ENCODE measurements around the gene SSTR1.

SSTR1 gene

GRCh38 chr14:38203929-38204718 lies 3.6 kb upstream of the SSTR1 start:
- DNase-seq: no peak

DNA sequence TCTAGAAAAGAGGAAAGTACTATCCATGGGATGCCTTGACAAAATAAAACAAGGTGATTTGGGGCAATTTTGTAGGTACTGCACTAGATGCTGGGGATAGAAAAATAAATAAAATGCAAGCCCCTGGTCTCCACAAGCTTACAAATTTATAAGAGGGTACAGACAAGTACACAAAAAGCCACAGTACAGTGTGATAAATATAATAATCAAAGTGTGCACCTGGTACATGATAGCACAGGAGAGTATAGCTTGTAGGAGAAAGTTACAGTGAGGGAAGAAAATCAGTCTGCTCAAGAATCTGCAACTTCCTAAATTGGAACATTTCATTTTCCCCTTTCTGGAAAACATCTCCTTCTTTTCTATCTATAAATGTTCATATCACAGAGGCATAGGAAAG lies 3.0 kb upstream of the SSTR1 start:
- DNase-seq: no peak

DNA sequence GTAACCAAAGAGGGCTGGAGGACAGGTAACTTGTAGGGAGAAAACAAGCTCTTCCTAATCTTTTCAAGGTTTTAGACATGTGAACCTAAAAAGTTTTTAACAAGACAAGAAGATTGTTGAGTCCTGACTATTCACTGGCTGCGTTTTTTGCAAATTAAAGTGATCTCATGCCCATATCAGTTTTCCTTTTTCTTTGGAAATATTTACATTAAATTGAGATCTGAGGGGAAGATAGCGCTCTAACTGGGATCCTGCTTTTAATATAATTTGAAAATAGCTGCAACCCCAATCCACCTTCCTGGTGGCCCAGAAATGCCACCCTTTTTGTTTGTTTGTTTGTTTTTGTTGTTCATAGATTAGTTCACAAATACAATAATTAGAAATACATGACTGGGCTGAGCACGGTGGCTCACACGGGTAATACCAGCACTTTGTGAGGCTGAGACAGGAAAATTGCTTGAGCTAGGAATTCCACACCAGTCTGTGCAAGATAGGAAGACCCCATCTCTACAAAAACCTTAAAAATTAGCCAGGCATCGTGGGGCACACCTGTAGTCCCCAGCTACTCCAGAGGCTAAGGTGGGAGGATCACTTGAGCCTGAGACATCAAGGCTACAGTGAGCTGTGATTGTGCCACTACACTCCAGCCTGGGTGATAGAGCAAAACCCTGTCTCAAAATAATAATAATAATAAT lies 2.4 kb upstream of the SSTR1 start:
- DNase-seq: no peak

- DNase-seq: no peak
Measured at GRCh38 chr14:38205949-38206665, 1.6 kb upstream of the SSTR1 start.

DNA sequence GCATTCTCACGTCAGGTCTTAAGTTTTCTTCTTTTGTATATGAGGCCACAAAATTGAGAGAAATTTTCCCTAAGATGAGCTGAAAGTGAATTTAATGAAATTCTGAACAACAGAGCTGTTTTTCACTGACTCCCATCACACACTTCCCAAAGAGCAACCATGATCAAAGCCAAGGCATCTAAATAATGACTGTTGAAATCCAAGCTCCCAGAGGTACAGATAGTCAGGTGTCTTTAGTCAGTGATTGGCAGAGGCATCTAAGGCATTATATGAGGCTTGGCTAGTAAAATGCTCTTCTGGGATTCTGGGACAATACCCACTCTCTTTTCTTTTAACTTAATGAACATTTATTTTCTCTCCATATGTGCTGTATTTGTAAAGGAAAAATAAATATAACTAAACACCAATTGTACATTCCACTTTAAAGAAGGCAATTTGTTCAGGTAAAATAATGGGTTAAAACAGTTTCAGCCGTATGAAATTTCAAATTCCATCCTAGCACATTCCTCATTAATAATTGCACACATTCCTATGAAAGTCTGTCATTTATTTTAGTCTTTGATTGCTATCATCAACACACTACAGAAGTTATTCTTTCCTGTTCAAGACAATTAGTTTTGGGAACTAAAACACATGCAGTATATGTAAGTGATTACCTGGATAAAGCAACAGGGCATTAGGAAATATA lies 871 bp upstream of the SSTR1 start:
- DNase-seq: no peak

- no peak for DNase-seq
Measured at GRCh38 chr14:38207377-38207735, 348 bp upstream of the SSTR1 start.

- DNase-seq: no peak
Measured at GRCh38 chr14:38208618-38209562, 1.2 kb downstream of the SSTR1 start.

DNA sequence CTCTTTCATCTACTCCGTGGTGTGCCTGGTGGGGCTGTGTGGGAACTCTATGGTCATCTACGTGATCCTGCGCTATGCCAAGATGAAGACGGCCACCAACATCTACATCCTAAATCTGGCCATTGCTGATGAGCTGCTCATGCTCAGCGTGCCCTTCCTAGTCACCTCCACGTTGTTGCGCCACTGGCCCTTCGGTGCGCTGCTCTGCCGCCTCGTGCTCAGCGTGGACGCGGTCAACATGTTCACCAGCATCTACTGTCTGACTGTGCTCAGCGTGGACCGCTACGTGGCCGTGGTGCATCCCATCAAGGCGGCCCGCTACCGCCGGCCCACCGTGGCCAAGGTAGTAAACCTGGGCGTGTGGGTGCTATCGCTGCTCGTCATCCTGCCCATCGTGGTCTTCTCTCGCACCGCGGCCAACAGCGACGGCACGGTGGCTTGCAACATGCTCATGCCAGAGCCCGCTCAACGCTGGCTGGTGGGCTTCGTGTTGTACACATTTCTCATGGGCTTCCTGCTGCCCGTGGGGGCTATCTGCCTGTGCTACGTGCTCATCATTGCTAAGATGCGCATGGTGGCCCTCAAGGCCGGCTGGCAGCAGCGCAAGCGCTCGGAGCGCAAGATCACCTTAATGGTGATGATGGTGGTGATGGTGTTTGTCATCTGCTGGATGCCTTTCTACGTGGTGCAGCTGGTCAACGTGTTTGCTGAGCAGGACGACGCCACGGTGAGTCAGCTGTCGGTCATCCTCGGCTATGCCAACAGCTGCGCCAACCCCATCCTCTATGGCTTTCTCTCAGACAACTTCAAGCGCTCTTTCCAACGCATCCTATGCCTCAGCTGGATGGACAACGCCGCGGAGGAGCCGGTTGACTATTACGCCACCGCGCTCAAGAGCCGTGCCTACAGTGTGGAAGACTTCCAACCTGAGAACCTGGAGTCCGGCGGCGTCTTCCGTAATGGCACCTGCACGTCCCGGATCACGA lies 2.2 kb downstream of the SSTR1 start:
- DNase-seq: no peak

DNA sequence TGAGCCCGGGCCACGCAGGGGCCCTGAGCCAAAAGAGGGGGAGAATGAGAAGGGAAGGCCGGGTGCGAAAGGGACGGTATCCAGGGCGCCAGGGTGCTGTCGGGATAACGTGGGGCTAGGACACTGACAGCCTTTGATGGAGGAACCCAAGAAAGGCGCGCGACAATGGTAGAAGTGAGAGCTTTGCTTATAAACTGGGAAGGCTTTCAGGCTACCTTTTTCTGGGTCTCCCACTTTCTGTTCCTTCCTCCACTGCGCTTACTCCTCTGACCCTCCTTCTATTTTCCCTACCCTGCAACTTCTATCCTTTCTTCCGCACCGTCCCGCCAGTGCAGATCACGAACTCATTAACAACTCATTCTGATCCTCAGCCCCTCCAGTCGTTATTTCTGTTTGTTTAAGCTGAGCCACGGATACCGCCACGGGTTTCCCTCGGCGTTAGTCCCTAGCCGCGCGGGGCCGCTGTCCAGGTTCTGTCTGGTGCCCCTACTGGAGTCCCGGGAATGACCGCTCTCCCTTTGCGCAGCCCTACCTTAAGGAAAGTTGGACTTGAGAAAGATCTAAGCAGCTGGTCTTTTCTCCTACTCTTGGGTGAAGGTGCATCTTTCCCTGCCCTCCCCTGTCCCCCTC lies 3.0 kb downstream of the SSTR1 start:
- no peak for DNase-seq

- DNase-seq: no peak
Measured at GRCh38 chr14:38211255-38211735, 3.6 kb downstream of the SSTR1 start.

DNA sequence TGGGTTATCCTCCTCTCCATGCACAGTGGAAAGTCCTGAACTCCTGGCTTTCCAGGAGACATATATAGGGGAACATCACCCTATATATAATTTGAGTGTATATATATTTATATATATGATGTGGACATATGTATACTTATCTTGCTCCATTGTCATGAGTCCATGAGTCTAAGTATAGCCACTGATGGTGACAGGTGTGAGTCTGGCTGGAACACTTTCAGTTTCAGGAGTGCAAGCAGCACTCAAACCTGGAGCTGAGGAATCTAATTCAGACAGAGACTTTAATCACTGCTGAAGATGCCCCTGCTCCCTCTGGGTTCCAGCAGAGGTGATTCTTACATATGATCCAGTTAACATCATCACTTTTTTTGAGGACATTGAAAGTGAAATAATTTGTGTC lies 4.4 kb downstream of the SSTR1 start:
- DNase-seq: no peak

DNA sequence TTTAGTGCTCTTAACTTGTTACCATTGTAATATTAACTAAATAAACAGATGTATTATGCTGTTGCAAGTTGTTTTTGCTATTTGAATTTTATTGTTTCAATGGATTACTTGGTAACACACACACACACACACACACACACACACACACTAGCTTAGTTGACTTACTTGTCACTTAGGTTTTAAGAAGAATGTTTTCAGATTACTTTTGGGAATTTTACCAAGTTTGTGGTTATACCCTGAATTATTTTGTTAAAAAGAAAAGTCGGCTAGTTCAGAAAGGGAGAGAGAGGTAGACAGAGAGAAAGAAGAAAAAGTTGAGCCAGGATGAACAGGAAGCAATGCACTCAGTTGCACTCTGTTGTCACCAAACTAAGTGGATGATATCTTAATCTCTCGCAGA lies 5.3 kb downstream of the SSTR1 start:
- no peak for DNase-seq

- no peak for DNase-seq
Measured at GRCh38 chr14:38217553-38217952, 9.8 kb downstream of the SSTR1 start.

DNA sequence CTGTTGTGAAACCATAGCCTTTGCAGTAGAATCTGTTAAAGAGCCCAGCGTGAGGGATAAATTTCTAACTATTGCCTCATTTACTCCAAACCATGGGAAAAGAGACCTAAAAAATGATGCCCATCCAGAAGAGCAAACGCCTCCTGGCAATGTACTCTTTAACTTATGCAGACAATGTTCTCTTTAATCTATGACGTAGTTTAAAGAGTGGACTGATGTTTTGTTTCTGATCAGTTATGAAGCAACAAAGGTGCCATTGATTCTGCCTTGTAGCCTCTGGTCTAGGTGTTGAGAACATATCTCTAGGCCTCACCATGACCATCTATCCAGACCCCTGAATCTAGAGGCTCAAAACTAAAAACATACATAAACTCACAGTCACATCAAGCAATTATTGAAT lies 13.4 kb downstream of the SSTR1 start:
- no peak for DNase-seq

DNA sequence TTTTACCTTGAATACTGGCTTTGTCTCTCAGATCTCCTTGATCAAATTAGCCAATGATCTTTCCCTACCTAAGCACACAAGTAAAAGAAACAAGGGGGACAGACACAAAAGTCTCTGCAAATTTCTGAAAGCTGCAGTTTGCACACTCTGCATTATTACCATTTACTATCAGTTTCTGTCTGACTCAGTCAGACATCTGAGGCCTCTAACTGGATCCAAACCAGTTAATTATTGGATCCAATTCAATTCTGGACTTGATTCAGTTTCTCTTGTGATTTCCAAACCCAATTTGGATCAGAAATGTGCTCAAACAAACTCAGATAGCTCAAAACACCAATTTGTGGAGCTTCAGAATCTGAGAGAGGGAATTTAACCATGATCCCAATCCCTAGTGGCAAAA lies 16.6 kb downstream of the SSTR1 start:
- no peak for DNase-seq

DNA sequence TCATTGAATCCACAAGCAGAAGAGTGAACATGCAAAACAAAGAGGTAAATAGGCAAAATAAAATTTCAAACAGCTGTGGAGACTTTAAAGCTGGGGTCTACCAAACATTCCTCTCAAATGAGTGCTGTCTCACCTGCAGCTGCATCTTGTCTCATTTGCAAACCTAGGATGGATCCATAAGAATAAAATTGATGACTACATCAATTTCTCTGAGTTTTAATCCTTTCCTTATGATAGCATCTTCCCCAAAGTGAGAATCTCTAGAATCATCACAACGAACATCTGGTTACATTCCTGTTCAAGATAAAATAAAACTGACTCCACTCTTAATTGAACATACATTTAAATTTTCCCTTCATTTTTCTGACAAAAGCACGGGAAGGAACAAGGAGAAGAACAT lies 18.2 kb downstream of the SSTR1 start:
- no peak for DNase-seq

DNA sequence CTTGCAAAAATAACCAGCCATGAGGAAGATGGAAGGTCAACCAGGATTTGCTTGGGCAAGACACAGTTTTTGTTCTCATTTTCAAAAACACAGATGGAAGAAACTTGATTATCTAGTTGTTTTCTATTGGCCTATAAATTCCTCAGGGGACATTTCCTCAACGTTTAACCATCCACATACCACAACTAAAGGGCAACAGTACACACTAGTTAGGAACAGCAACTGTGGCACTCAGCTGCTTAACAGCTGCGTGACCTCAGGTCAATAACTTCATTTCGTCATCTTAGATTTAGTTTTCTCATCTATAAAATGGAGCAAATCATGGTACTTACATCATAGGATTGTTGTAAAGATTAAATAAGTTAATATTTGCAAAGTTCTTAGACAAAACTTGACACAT lies 18.7 kb downstream of the SSTR1 start:
- no peak for DNase-seq

DNA sequence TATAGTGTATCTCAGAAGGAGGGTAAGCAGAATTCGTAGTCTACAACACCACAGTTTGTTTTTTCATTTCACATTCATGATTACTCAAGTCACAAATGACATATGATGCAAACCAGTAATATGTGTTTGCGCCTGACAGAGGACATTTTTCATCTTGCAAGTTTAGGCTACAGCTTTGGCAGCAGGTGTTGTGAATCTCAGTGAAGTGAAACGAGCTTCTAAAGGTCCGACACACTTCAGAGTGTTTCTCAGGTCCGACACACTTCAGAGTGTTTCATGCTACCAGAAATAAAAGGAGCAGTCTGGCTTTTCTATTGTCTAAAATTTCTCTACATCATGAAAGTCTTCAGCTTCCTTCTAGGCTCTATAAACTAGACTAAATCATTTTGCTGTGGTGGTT lies 25.5 kb downstream of the SSTR1 start:
- no peak for DNase-seq

GRCh38 chr14:38238332-38238731 lies 30.6 kb downstream of the SSTR1 start:
- no peak for DNase-seq

- DNase-seq: no peak
Measured at GRCh38 chr14:38238878-38239277, 31.2 kb downstream of the SSTR1 start.

Data from CD4-positive, alpha-beta T cell treated with Interferon alpha-2 for 1 hour (primary cell).